GM12872 (cell line): ENCODE data around the gene GNAQ.

Source experiments
- TF ChIP-seq, protein P1 (sequence below): IDR thresholded peaks from 3 replicates; pipeline ENCODE4 v1.5.1; 2011; ENCODE audit warnings: low read depth, mild to moderate bottlenecking, low read length, moderate library complexity; ENCODE audit not compliant: insufficient read depth

The GNAQ gene

GRCh38 chr9:77893706-77894105, 137.9 kb downstream of the GNAQ start:
- TF ChIP-seq, protein P1, sequence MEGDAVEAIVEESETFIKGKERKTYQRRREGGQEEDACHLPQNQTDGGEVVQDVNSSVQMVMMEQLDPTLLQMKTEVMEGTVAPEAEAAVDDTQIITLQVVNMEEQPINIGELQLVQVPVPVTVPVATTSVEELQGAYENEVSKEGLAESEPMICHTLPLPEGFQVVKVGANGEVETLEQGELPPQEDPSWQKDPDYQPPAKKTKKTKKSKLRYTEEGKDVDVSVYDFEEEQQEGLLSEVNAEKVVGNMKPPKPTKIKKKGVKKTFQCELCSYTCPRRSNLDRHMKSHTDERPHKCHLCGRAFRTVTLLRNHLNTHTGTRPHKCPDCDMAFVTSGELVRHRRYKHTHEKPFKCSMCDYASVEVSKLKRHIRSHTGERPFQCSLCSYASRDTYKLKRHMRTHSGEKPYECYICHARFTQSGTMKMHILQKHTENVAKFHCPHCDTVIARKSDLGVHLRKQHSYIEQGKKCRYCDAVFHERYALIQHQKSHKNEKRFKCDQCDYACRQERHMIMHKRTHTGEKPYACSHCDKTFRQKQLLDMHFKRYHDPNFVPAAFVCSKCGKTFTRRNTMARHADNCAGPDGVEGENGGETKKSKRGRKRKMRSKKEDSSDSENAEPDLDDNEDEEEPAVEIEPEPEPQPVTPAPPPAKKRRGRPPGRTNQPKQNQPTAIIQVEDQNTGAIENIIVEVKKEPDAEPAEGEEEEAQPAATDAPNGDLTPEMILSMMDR, result no peak

DNA sequence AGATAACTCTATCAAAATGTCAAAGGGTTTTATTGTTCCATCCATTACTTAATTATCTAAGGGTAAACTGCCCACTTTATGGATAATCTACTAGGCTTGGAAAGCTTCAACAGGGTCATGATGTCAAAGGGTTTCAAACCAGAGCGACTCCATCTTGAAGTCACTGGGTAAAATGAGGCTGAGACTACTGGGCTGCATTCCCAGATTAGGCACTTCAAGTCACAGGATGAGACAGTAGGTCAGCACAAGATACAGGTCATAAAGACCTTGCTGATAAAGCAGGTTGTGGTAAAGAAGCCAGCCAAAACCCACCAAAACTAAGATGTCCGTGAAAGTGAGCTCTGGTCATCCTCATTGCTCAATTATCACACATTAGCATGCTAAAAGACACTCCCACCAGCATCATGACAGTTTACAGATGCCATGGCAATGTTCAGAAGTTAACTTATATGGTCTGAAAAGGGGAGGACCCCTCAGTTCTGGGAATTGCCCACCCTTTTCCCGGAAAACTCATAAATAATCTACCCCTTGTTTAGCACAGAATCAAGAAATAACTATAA, 138.6 kb downstream of the GNAQ start:
- TF ChIP-seq, protein P1, result no peak

- TF ChIP-seq, protein P1, result no peak
Observed at GRCh38 chr9:77892171-77892570, 139.4 kb downstream of the GNAQ start.

GRCh38 chr9:77891128-77891800, 140.3 kb downstream of the GNAQ start:
- TF ChIP-seq, protein P1, result no peak

DNA sequence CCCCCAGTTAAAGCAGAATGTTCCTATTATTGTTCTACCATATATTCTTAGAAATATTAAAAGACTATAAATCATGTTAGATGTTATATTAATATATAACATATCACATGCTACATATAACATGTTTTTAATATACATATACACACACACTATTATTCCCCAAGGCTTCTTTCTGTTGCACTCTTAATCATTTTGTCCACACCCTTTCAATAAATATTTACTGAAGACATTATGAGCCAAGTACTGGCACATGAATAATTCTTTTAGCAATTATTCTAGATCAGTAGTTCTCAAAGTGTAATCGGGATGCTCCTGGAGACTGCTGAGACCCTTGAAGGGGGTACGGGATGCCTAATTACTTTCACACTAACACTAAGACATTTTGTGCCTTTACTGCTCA, 143.9 kb downstream of the GNAQ start:
- TF ChIP-seq, protein P1, result no peak

- TF ChIP-seq, protein P1, result no peak
Observed at GRCh38 chr9:77885104-77885672, 146.4 kb downstream of the GNAQ start.

DNA sequence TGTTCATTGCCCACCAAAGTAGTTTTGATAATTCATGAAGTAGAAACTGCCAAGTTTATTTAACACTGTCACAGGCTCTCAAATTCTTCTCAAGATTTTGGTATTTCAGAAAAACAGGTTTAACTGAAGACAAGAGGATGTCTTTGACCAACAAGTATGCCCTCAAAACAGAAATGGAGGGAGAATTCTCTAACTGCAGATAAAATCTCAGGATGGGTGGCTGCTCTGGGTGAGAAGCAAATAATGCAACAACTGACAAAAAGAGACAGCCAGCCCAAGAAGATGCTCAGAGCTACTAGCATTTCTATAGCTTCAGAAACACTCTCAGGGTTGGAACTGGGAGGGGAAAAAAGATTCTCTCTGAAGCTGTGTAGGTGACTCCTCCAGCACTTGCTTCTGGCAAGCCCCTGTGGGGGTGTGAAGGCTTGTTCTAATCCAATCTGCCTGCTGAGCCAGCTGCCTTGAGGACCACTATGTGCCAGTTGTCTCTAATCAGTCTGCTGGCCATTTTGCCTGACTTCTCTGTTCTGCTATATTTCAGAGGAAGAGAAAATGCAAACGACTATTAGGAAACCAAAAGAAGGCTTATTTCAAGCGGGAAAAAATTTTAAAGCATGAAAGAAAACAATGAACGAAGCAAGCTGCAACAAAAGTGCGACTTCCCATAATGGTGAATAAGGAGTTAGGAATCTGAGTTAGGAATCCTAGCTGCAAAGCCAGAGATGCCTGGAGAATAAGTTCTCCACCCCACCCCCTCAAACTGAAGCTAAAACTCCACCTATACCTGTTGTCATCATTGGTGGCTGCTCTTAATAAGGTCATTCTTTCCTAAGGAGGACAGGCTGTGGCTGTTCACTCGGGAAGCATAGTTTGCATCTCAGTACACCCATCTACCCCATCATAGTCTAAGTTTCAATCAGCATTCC, 147.5 kb downstream of the GNAQ start:
- TF ChIP-seq, protein P1, result no peak
